HUDEP-2 (cell line): Measurements from ENCODE around the gene SETD1B.
"Not testable (repeated sequence)": the region's sequence is repeated elsewhere in the genome, so short reads cannot be mapped to it uniquely, and the experiment has no call there.

Source experiments
- DNase-seq, 76 experiments: peaks; one replicate each; lab custom pipeline; 2025; ENCODE audit not compliant: unreplicated experiment in 76 of 76; lab: John Stamatoyannopoulos, UW

SETD1B gene

GRCh38 chr12:121779422-121779895, 24.4 kb upstream of the SETD1B start:
- no peak for DNase-seq

GRCh38 chr12:121780429-121780828, 23.4 kb upstream of the SETD1B start:
- DNase-seq, result no peak

GRCh38 chr12:121781484-121781997, 22.3 kb upstream of the SETD1B start:
- no peak for DNase-seq

- DNase-seq, result peak in 44 of 76 experiments; percentile 10 to 63 (median 30)
Measured at GRCh38 chr12:121781998-121782979, 21.5 kb upstream of the SETD1B start.

- peak in 1 of 76 experiments; percentile 20 for DNase-seq
Measured at GRCh38 chr12:121783766-121784165, 20.0 kb upstream of the SETD1B start.

GRCh38 chr12:121784460-121784859, 19.3 kb upstream of the SETD1B start:
- DNase-seq, result no peak

- DNase-seq, result no peak
Measured at GRCh38 chr12:121786440-121786825, 17.4 kb upstream of the SETD1B start.

- no peak for DNase-seq
Measured at GRCh38 chr12:121787063-121788025, 16.5 kb upstream of the SETD1B start.

- DNase-seq, result no peak
Measured at GRCh38 chr12:121788176-121788818, 15.5 kb upstream of the SETD1B start.

GRCh38 chr12:121789233-121789781, 14.5 kb upstream of the SETD1B start:
- no peak for DNase-seq

GRCh38 chr12:121789800-121790728, 13.7 kb upstream of the SETD1B start:
- peak in 1 of 76 experiments; percentile 28 for DNase-seq

GRCh38 chr12:121790785-121791184, 13.0 kb upstream of the SETD1B start:
- not testable (repeated sequence) for DNase-seq

GRCh38 chr12:121791671-121792551, 11.9 kb upstream of the SETD1B start:
- DNase-seq, result no peak

- DNase-seq, result peak in 21 of 76 experiments; percentile 10 to 44 (median 24)
Measured at GRCh38 chr12:121792607-121793439, 11.0 kb upstream of the SETD1B start.

- peak in 42 of 76 experiments; percentile 21 to 76 (median 62) for DNase-seq
Measured at GRCh38 chr12:121793440-121793837, 10.4 kb upstream of the SETD1B start, which contains the start of gene RHOF. Gene RHOF, minus strand, starts transcription at chr12:121793688. Its CDS starts 55 bp downstream, at chr12:121793633.

GRCh38 chr12:121793838-121794533, 9.8 kb upstream of the SETD1B start:
- peak; percentile 14 to 96 (median 91) for DNase-seq
